DOHH2 (cell line): Measurements from ENCODE around the gene TNRC6A.

Experiments used
- H3F3A ChIP-seq: fragments of 200-600 bp; sonication (generic), shearing (Covaris generic); 2 replicates; pipeline ENCODE4 v1.6.0; 2016; ENCODE audit warnings: antibody characterized with exemption, mild to moderate bottlenecking; ENCODE audit not compliant: control insufficient read depth, insufficient read depth
- H3K27ac ChIP-seq: fragments of 200-600 bp; sonication (generic); 2 replicates; pipeline ENCODE4 v1.5.1; 2014; ENCODE audit warnings: low read depth, mild to moderate bottlenecking, low read length, moderate library complexity
- H3K27me3 ChIP-seq: fragments of 200-600 bp; sonication (generic); 2 replicates; pipeline ENCODE4 v1.6.1; 2014; ENCODE audit warnings: mild to moderate bottlenecking, low read length, mixed read lengths; ENCODE audit not compliant: control insufficient read depth
- H3K36me3 ChIP-seq: fragments of 200-600 bp; sonication (generic); 2 replicates; pipeline ENCODE4 v1.6.1; 2014; ENCODE audit warnings: mild to moderate bottlenecking, low read length, moderate library complexity, mixed read lengths; ENCODE audit not compliant: control insufficient read depth
- H3K4me1 ChIP-seq: fragments of 200-600 bp; sonication (generic); 2 replicates; pipeline ENCODE4 v1.6.1; 2014; ENCODE audit warnings: mild to moderate bottlenecking, low read length, mixed read lengths; ENCODE audit not compliant: control insufficient read depth
- H3K4me2 ChIP-seq: fragments of 200-600 bp; sonication (generic); 2 replicates; pipeline ENCODE4 v1.6.0; 2014; ENCODE audit warnings: mild to moderate bottlenecking, low read length, moderate library complexity
- H3K4me3 ChIP-seq: fragments of 200-600 bp; sonication (generic); 2 replicates; pipeline ENCODE4 v1.5.1; 2014; ENCODE audit warnings: mild to moderate bottlenecking, low read length, mixed read lengths
- H3K79me2 ChIP-seq: fragments of 200-600 bp; sonication (generic); 2 replicates; pipeline ENCODE4 v1.6.1; 2014; ENCODE audit warnings: mild to moderate bottlenecking, low read length, mixed read lengths; ENCODE audit not compliant: control insufficient read depth
- H3K9me2 ChIP-seq: fragments of 200-600 bp; sonication (generic); replicated peaks from 2 replicates; pipeline ENCODE4 v1.6.1; 2014; ENCODE audit warnings: mild to moderate bottlenecking, low read length, mixed read lengths; ENCODE audit not compliant: control insufficient read depth
- H3K9me3 ChIP-seq: fragments of 200-600 bp; sonication (generic); 2 replicates; pipeline ENCODE4 v1.6.1; 2014; ENCODE audit warnings: antibody characterized with exemption, low read length, mixed read lengths; ENCODE audit not compliant: control insufficient read depth, insufficient read depth
- H4K20me1 ChIP-seq: fragments of 200-600 bp; sonication (generic); 2 replicates; pipeline ENCODE4 v1.6.0; 2014; ENCODE audit warnings: low read depth, mild to moderate bottlenecking, antibody characterized with exemption, low read length, moderate library complexity; ENCODE audit not compliant: control insufficient read depth, insufficient read depth
- CTCF ChIP-seq: fragments of 200-600 bp; sonication (generic); IDR thresholded peaks from one replicate; pipeline ENCODE4 v1.5.1; 2014; ENCODE audit warnings: antibody characterized with exemption, mild to moderate bottlenecking, low read depth, low read length; ENCODE audit not compliant: poor library complexity, severe bottlenecking
- EZH2phosphoT487 ChIP-seq: fragments of 200-600 bp; sonication (generic); IDR thresholded peaks from 2 replicates; pipeline ENCODE4 v1.6.1; 2017; ENCODE audit warnings: borderline replicate concordance, mild to moderate bottlenecking, antibody characterized with exemption, low read length, moderate library complexity, mixed read lengths

Gene TNRC6A

GRCh38 chr16:24871891-24872290, 142.4 kb downstream of the TNRC6A start:
- Histone ChIP-seq H3K4me2 (no peak overlapping the region), H3K36me3 (no peaks in the 10 kb centered on the region), H3K27me3 (no peaks in the 10 kb centered on the region), H3K4me3 (no peak overlapping the region), H3K9me2 (no peaks in the 10 kb centered on the region), H3K9me3 (no peaks in the 10 kb centered on the region), H3F3A (no peaks in the 10 kb centered on the region), H3K4me1 (peaks cover 4% of the 10 kb centered on the region; the same call in 1 of the 2 replicates), H3K27ac (no peak overlapping the region), H4K20me1 (no peaks in the 10 kb centered on the region), H3K79me2 (no peaks in the 10 kb centered on the region)
- TF ChIP-seq CTCF, result no peak
- TF ChIP-seq EZH2phosphoT487, result no peak

GRCh38 chr16:24873028-24873427, 143.6 kb downstream of the TNRC6A start:
- Histone ChIP-seq H3K36me3 (no peaks in the 10 kb centered on the region), H3K27me3 (no peaks in the 10 kb centered on the region), H3K4me3 (no peak overlapping the region), H3F3A (no peaks in the 10 kb centered on the region), H3K4me2 (no peak overlapping the region), H3K9me3 (no peaks in the 10 kb centered on the region), H3K9me2 (no peaks in the 10 kb centered on the region), H3K27ac (no peak overlapping the region), H4K20me1 (no peaks in the 10 kb centered on the region), H3K4me1 (peaks cover 4% of the 10 kb centered on the region; the same call in 1 of the 2 replicates), H3K79me2 (no peaks in the 10 kb centered on the region)
- no peak for TF ChIP-seq CTCF
- no peak for TF ChIP-seq EZH2phosphoT487

- no peaks in the 10 kb centered on the region for H3K27me3 ChIP-seq
- no peaks in the 10 kb centered on the region for H4K20me1 ChIP-seq
- H3K4me2 ChIP-seq, result no peak overlapping the region
- H3K4me3 ChIP-seq, result no peak overlapping the region
- H3K9me2 ChIP-seq, result no peaks in the 10 kb centered on the region
- H3K79me2 ChIP-seq, result no peaks in the 10 kb centered on the region
- no peaks in the 10 kb centered on the region for H3K9me3 ChIP-seq
- no peaks in the 10 kb centered on the region for H3F3A ChIP-seq
- no peaks in the 10 kb centered on the region for H3K36me3 ChIP-seq
- TF ChIP-seq EZH2phosphoT487, result no peak
- TF ChIP-seq CTCF, result no peak
- H3K4me1 ChIP-seq, result peaks cover 4% of the 10 kb centered on the region; the same call in 1 of the 2 replicates
- H3K27ac ChIP-seq, result no peak overlapping the region
These were observed 146.0 kb downstream of the TNRC6A start for GRCh38 chr16:24875466-24875865.
